ENCODE results near the gene MGAT5.
A peak's percentile ranks its signal among the peaks of the same experiment; 100 is the strongest.

MGAT5 gene

GRCh38 chr2:134463699-134464022 lies 209.8 kb downstream of the MGAT5 start:
- H3K27ac ChIP-seq (ENCODE audit: low read length, poor library complexity, severe bottlenecking) = no peak overlapping the region
- WGBS = 85% methylated on average over 7 of the region's 7 CpGs
- no peak overlapping the region for H3K14ac ChIP-seq (ENCODE audit: low read length in 2 of 2)
- no peak overlapping the region for H4K91ac ChIP-seq (ENCODE audit: low read length)
- no peak overlapping the region for H3K23ac ChIP-seq (ENCODE audit: low read length in 2 of 2)
- H2BK5ac ChIP-seq (ENCODE audit: low read depth, low read length, poor library complexity, severe bottlenecking) = no peak overlapping the region
- no peak overlapping the region for H2AK5ac ChIP-seq (ENCODE audit: low read length, severe bottlenecking)
- H3K4me1 ChIP-seq (ENCODE audit: control insufficient read depth, insufficient read depth, low read depth, low read length) = peaks cover 16% of the 10 kb centered on the region
- DNase-seq = no peak
- H3K4me3 ChIP-seq (ENCODE audit: insufficient read depth in 1 of 2, low read depth in 1 of 2, low read length in 2 of 2) = no peak overlapping the region
- no peak overlapping the region for H2BK15ac ChIP-seq (ENCODE audit: low read depth, poor library complexity, severe bottlenecking)
- no peak overlapping the region for H3K4ac ChIP-seq (ENCODE audit: low read depth in 1 of 2, low read length in 2 of 2)
- peaks cover 13% of the 10 kb centered on the region for H3K79me1 ChIP-seq (replicated peaks; ENCODE audit: low read length, poor library complexity, severe bottlenecking)
- peaks cover 0 to 22% of the 10 kb centered on the region in 2 experiments for H3K36me3 ChIP-seq (ENCODE audit: control insufficient read depth in 1 of 2, insufficient read depth in 2 of 2, low read depth in 1 of 2, low read length in 2 of 2)
- H2BK120ac ChIP-seq (ENCODE audit: low read depth, low read length) = no peak overlapping the region
- H3K9ac ChIP-seq (ENCODE audit: low read length) = no peak overlapping the region
- no peaks in the 10 kb centered on the region for H3K9me3 ChIP-seq (ENCODE audit: control insufficient read depth, low read length)
- H3K18ac ChIP-seq (ENCODE audit: low read depth in 1 of 2, low read length in 2 of 2) = no peak overlapping the region
- H4K8ac ChIP-seq (ENCODE audit: low read length) = no peak overlapping the region
- H2BK12ac ChIP-seq (ENCODE audit: low read length in 2 of 2) = no peak overlapping the region
- no peak overlapping the region for H2AFZ ChIP-seq (ENCODE audit: low read depth, low read length)
- peaks cover 0 to 22% of the 10 kb centered on the region in 2 experiments for H3K27me3 ChIP-seq (ENCODE audit: control insufficient read depth in 1 of 2, insufficient read depth in 1 of 2, low read length in 2 of 2)
- no peak overlapping the region for H3K4me2 ChIP-seq (ENCODE audit: low read length, poor library complexity, severe bottlenecking)

- H3K9ac ChIP-seq (ENCODE audit: low read length) = no peak overlapping the region
- peaks cover 14% of the 10 kb centered on the region for H3K4me1 ChIP-seq (ENCODE audit: control insufficient read depth, insufficient read depth, low read depth, low read length)
- H3K23ac ChIP-seq (ENCODE audit: low read length in 2 of 2) = no peak overlapping the region
- no peak overlapping the region for H2BK120ac ChIP-seq (ENCODE audit: low read depth, low read length)
- no peak overlapping the region for H3K4ac ChIP-seq (ENCODE audit: low read depth in 1 of 2, low read length in 2 of 2)
- H2BK12ac ChIP-seq (ENCODE audit: low read length in 2 of 2) = no peak overlapping the region
- H2BK15ac ChIP-seq (ENCODE audit: low read depth, poor library complexity, severe bottlenecking) = no peak overlapping the region
- peak overlapping the region; percentile 38 for H3K27ac ChIP-seq (ENCODE audit: low read length, poor library complexity, severe bottlenecking)
- no peak overlapping the region for H4K91ac ChIP-seq (ENCODE audit: low read length)
- H2BK5ac ChIP-seq (ENCODE audit: low read depth, low read length, poor library complexity, severe bottlenecking) = no peak overlapping the region
- H3K4me3 ChIP-seq (ENCODE audit: insufficient read depth in 1 of 2, low read depth in 1 of 2, low read length in 2 of 2) = no peak overlapping the region
- no peaks in the 10 kb centered on the region for H3K9me3 ChIP-seq (ENCODE audit: control insufficient read depth, low read length)
- no peak overlapping the region for H2AK5ac ChIP-seq (ENCODE audit: low read length, severe bottlenecking)
- H2AFZ ChIP-seq (ENCODE audit: low read depth, low read length) = no peak overlapping the region
- H3K36me3 ChIP-seq (ENCODE audit: control insufficient read depth in 1 of 2, insufficient read depth in 2 of 2, low read depth in 1 of 2, low read length in 2 of 2) = peaks cover 0 to 33% of the 10 kb centered on the region in 2 experiments
- H3K14ac ChIP-seq (ENCODE audit: low read length in 2 of 2) = no peak overlapping the region
- no peak overlapping the region for H4K8ac ChIP-seq (ENCODE audit: low read length)
- H3K79me1 ChIP-seq (replicated peaks; ENCODE audit: low read length, poor library complexity, severe bottlenecking) = peaks cover 8% of the 10 kb centered on the region
- no peak overlapping the region for H3K18ac ChIP-seq (ENCODE audit: low read depth in 1 of 2, low read length in 2 of 2)
- H3K27me3 ChIP-seq (ENCODE audit: control insufficient read depth in 1 of 2, insufficient read depth in 1 of 2, low read length in 2 of 2) = peaks cover 0 to 22% of the 10 kb centered on the region in 2 experiments
- no peak for DNase-seq
- 54% methylated on average over 5 of the region's 6 CpGs for WGBS
- H3K4me2 ChIP-seq (ENCODE audit: low read length, poor library complexity, severe bottlenecking) = no peak overlapping the region
Measured at GRCh38 chr2:134465228-134466105, 211.6 kb downstream of the MGAT5 start.

GRCh38 chr2:134466141-134466540 lies 212.3 kb downstream of the MGAT5 start:
- DNase-seq = peak; percentile 12
- Histone ChIP-seq H3K4me1 (ENCODE audit: control insufficient read depth, insufficient read depth, low read depth, low read length) (peaks cover 10% of the 10 kb centered on the region), H3K14ac (ENCODE audit: low read length in 2 of 2) (no peak overlapping the region), H2AFZ (ENCODE audit: low read depth, low read length) (no peak overlapping the region), H2BK12ac (ENCODE audit: low read length in 2 of 2) (no peak overlapping the region), H4K8ac (ENCODE audit: low read length) (no peak overlapping the region), H3K27ac (ENCODE audit: low read length, poor library complexity, severe bottlenecking) (peak overlapping the region; percentile 38), H2BK5ac (ENCODE audit: low read depth, low read length, poor library complexity, severe bottlenecking) (no peak overlapping the region), H4K91ac (ENCODE audit: low read length) (no peak overlapping the region), H3K9ac (ENCODE audit: low read length) (no peak overlapping the region), H3K4ac (ENCODE audit: low read depth in 1 of 2, low read length in 2 of 2) (no peak overlapping the region), H3K79me1 (replicated peaks; ENCODE audit: low read length, poor library complexity, severe bottlenecking) (peaks cover 14% of the 10 kb centered on the region), H3K18ac (ENCODE audit: low read depth in 1 of 2, low read length in 2 of 2) (no peak overlapping the region), H3K36me3 (ENCODE audit: control insufficient read depth in 1 of 2, insufficient read depth in 2 of 2, low read depth in 1 of 2, low read length in 2 of 2) (peaks cover 0 to 36% of the 10 kb centered on the region in 2 experiments), H3K27me3 (ENCODE audit: control insufficient read depth in 1 of 2, insufficient read depth in 1 of 2, low read length in 2 of 2) (peaks cover 0 to 22% of the 10 kb centered on the region in 2 experiments), H3K4me3 (ENCODE audit: insufficient read depth in 1 of 2, low read depth in 1 of 2, low read length in 2 of 2) (no peak overlapping the region), H2BK120ac (ENCODE audit: low read depth, low read length) (no peak overlapping the region), H3K9me3 (ENCODE audit: control insufficient read depth, low read length) (no peaks in the 10 kb centered on the region), H3K4me2 (ENCODE audit: low read length, poor library complexity, severe bottlenecking) (no peak overlapping the region), H3K23ac (ENCODE audit: low read length in 2 of 2) (no peak overlapping the region), H2BK15ac (ENCODE audit: low read depth, poor library complexity, severe bottlenecking) (no peak overlapping the region), H2AK5ac (ENCODE audit: low read length, severe bottlenecking) (no peak overlapping the region)
- 79% methylated on average over 3 of the region's 3 CpGs for WGBS

- Histone ChIP-seq H3K4me2 (ENCODE audit: low read length, poor library complexity, severe bottlenecking) (no peak overlapping the region), H2AK5ac (ENCODE audit: low read length, severe bottlenecking) (no peak overlapping the region), H2BK5ac (ENCODE audit: low read depth, low read length, poor library complexity, severe bottlenecking) (no peak overlapping the region), H2BK120ac (ENCODE audit: low read depth, low read length) (no peak overlapping the region), H3K4me1 (ENCODE audit: control insufficient read depth, insufficient read depth, low read depth, low read length) (peaks cover 4% of the 10 kb centered on the region), H3K4ac (ENCODE audit: low read depth in 1 of 2, low read length in 2 of 2) (no peak overlapping the region), H3K36me3 (ENCODE audit: control insufficient read depth in 1 of 2, insufficient read depth in 2 of 2, low read depth in 1 of 2, low read length in 2 of 2) (peaks cover 0 to 33% of the 10 kb centered on the region in 2 experiments), H3K9ac (ENCODE audit: low read length) (no peak overlapping the region), H3K9me3 (ENCODE audit: control insufficient read depth, low read length) (peaks cover 4% of the 10 kb centered on the region), H3K14ac (ENCODE audit: low read length in 2 of 2) (no peak overlapping the region), H3K23ac (ENCODE audit: low read length in 2 of 2) (no peak overlapping the region), H3K27me3 (ENCODE audit: control insufficient read depth in 1 of 2, insufficient read depth in 1 of 2, low read length in 2 of 2) (peaks cover 0 to 5% of the 10 kb centered on the region in 2 experiments), H3K27ac (ENCODE audit: low read length, poor library complexity, severe bottlenecking) (no peak overlapping the region), H3K18ac (ENCODE audit: low read depth in 1 of 2, low read length in 2 of 2) (no peak overlapping the region), H3K4me3 (ENCODE audit: insufficient read depth in 1 of 2, low read depth in 1 of 2, low read length in 2 of 2) (no peak overlapping the region), H2AFZ (ENCODE audit: low read depth, low read length) (no peak overlapping the region), H3K79me1 (replicated peaks; ENCODE audit: low read length, poor library complexity, severe bottlenecking) (peaks cover 18% of the 10 kb centered on the region), H2BK12ac (ENCODE audit: low read length in 2 of 2) (no peak overlapping the region), H2BK15ac (ENCODE audit: low read depth, poor library complexity, severe bottlenecking) (no peak overlapping the region), H4K8ac (ENCODE audit: low read length) (no peak overlapping the region), H4K91ac (ENCODE audit: low read length) (no peak overlapping the region)
- DNase-seq = no peak
- 95% methylated on average over 2 of the region's 2 CpGs for WGBS
Measured at GRCh38 chr2:134468164-134468563, 214.3 kb downstream of the MGAT5 start.

Data from mesenchymal stem cell (in vitro differentiated cells and primary cell).